Measurements from ENCODE around the gene HAVCR1.

HAVCR1 gene

GRCh38 chr5:156984064-156984463 is 74.9 kb downstream of the HAVCR1 start:
- DNase-seq: no peak

- DNase-seq: no peak
Observed at GRCh38 chr5:156981481-156981880, 77.4 kb downstream of the HAVCR1 start.

Measured in activated CD4-positive, alpha-beta T cell treated with anti-CD3 and anti-CD28 coated beads, Interleukin-2, Interleukin-6, amounts not matched to agents 100 ng/mL and 50 ng/mL, durations not matched to agents 16 hours and 8 hours (primary cell).